GM12878 (cell line): ENCODE data around the gene KDM5C. TPM values are rescaled to one million over a fixed set of nuclear protein-coding genes. Genes with fewer than 3 reads are reported as not detected.

ENCODE experiments used
- CREM ChIP-seq: IDR thresholded peaks from 2 replicates; pipeline ENCODE4 v1.6.1; 2014; ENCODE audit warnings: antibody characterized with exemption, low read depth
- GATAD2B ChIP-seq: fragments of 450-650 bp; conservative IDR thresholded peaks from 2 replicates; pipeline ENCODE4 v1.6.1; 2017; ENCODE audit warnings: low read depth, mild to moderate bottlenecking, moderate library complexity
- SKIL ChIP-seq: fragments of 450-650 bp; IDR thresholded peaks from 2 replicates; pipeline ENCODE4 v1.6.1; 2017; ENCODE audit warnings: mild to moderate bottlenecking, low read depth, inconsistent platforms; ENCODE audit not compliant: poor library complexity, severe bottlenecking
- TARDBP ChIP-seq: IDR thresholded peaks from 2 replicates; pipeline ENCODE4 v1.6.1; 2016; ENCODE audit warnings: borderline replicate concordance
- ZNF217 ChIP-seq: fragments of 450-650 bp; IDR thresholded peaks from 2 replicates; pipeline ENCODE4 v1.6.1; 2017; ENCODE audit warnings: antibody characterized with exemption, mild to moderate bottlenecking
- microRNA-seq: library from miRNA; unstranded; fragments of <30 nt; microRNA quantifications from one replicate; pipeline ENCODE4, GENCODE V29; 2018
- polyA plus RNA-seq, 11 experiments: library from polyadenylated mRNA; depleted of rRNA in 4 of 11; unstranded in 6 of 11; stranded (reverse) in 5 of 11; fragments of >200 nt; fragmentation: Nextera tagmentation in 4 of 11; fragmentation: Illumina TruSeq in 1 of 11; extraction: Ambion mirVana in 4 of 11; extraction: Trizol in 1 of 11; gene quantifications; 1 replicate in 1 of 11; 2 replicates in 10 of 11; pipeline versions ENCODE4 v1.2.1 to v1.2.3, GENCODE V29; 2011 to 2016; ENCODE audit warnings: inconsistent platforms in 2 of 11, missing spikeins in 2 of 11, low read depth in 1 of 11
- small RNA-seq: library from RNA; depleted of rRNA; stranded (forward); fragments of <200 nt; gene quantifications from one replicate; pipeline ENCODE3, GENCODE V24; 2014
- total RNA-seq, 4 experiments: library from RNA; depleted of rRNA in 3 of 4; stranded (reverse); fragments of >200 nt in 3 of 4; fragmentation: Illumina TruSeq in 1 of 4; extraction: Trizol in 1 of 4; gene quantifications; 2 replicates each; pipeline versions ENCODE4 v1.2.1 to v1.2.3, GENCODE V29; 2013 to 2021
- TF ChIP-seq, protein P1 (sequence below): IDR thresholded peaks from 2 replicates; pipeline ENCODE4 v1.6.1; 2012; ENCODE audit warnings: improper control_type of control experiment, low read depth, low read length; ENCODE audit not compliant: insufficient replicate concordance
- TF ChIP-seq, protein P2 (sequence below): fragments of 450-650 bp; IDR thresholded peaks from 2 replicates; pipeline ENCODE4 v1.6.1; 2017; ENCODE audit warnings: mild to moderate bottlenecking
- TF ChIP-seq, protein P3 (sequence below): IDR thresholded peaks from 2 replicates; pipeline ENCODE4 v1.6.1; 2012; ENCODE audit warnings: low read depth, low read length, improper control_type of control experiment

The KDM5C gene
- total and polyA plus RNA-seq, 10 of the 15 experiments (the other 5 are each of a cell fraction or from before 2014, with no cell fraction given) = 1.5 to 110 (median 53.0) TPM

DNA sequence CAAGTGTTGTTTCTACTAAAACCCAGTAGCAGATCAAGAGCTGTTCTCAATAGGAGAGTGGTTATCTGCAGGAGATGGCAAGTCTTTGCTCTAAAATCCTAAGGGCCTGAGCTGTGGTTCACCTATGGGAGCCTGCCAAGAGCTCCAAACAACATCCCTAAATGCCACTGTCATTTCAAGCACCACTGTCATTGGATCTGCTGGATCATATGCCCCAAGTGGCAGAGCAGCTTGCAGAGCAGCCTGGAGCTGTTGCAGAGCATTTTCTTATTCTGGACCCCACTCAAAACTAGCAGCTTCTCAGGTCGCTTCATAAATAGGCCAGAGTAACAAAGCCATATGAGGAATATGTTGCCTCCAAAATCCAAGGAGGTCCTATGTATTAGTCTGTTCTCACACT lies 71.4 kb downstream of the KDM5C start (continued):
- TF ChIP-seq, protein P1, sequence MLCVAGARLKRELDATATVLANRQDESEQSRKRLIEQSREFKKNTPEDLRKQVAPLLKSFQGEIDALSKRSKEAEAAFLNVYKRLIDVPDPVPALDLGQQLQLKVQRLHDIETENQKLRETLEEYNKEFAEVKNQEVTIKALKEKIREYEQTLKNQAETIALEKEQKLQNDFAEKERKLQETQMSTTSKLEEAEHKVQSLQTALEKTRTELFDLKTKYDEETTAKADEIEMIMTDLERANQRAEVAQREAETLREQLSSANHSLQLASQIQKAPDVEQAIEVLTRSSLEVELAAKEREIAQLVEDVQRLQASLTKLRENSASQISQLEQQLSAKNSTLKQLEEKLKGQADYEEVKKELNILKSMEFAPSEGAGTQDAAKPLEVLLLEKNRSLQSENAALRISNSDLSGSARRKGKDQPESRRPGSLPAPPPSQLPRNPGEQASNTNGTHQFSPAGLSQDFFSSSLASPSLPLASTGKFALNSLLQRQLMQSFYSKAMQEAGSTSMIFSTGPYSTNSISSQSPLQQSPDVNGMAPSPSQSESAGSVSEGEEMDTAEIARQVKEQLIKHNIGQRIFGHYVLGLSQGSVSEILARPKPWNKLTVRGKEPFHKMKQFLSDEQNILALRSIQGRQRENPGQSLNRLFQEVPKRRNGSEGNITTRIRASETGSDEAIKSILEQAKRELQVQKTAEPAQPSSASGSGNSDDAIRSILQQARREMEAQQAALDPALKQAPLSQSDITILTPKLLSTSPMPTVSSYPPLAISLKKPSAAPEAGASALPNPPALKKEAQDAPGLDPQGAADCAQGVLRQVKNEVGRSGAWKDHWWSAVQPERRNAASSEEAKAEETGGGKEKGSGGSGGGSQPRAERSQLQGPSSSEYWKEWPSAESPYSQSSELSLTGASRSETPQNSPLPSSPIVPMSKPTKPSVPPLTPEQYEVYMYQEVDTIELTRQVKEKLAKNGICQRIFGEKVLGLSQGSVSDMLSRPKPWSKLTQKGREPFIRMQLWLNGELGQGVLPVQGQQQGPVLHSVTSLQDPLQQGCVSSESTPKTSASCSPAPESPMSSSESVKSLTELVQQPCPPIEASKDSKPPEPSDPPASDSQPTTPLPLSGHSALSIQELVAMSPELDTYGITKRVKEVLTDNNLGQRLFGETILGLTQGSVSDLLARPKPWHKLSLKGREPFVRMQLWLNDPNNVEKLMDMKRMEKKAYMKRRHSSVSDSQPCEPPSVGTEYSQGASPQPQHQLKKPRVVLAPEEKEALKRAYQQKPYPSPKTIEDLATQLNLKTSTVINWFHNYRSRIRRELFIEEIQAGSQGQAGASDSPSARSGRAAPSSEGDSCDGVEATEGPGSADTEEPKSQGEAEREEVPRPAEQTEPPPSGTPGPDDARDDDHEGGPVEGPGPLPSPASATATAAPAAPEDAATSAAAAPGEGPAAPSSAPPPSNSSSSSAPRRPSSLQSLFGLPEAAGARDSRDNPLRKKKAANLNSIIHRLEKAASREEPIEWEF = no peak
- TF ChIP-seq GATAD2B (no peak), CREM (no peak), TARDBP (no peak), SKIL (no peak), ZNF217 (no peak)
- TF ChIP-seq, protein P2, sequence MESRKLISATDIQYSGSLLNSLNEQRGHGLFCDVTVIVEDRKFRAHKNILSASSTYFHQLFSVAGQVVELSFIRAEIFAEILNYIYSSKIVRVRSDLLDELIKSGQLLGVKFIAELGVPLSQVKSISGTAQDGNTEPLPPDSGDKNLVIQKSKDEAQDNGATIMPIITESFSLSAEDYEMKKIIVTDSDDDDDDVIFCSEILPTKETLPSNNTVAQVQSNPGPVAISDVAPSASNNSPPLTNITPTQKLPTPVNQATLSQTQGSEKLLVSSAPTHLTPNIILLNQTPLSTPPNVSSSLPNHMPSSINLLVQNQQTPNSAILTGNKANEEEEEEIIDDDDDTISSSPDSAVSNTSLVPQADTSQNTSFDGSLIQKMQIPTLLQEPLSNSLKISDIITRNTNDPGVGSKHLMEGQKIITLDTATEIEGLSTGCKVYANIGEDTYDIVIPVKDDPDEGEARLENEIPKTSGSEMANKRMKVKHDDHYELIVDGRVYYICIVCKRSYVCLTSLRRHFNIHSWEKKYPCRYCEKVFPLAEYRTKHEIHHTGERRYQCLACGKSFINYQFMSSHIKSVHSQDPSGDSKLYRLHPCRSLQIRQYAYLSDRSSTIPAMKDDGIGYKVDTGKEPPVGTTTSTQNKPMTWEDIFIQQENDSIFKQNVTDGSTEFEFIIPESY = no peak
- TF ChIP-seq, protein P3, sequence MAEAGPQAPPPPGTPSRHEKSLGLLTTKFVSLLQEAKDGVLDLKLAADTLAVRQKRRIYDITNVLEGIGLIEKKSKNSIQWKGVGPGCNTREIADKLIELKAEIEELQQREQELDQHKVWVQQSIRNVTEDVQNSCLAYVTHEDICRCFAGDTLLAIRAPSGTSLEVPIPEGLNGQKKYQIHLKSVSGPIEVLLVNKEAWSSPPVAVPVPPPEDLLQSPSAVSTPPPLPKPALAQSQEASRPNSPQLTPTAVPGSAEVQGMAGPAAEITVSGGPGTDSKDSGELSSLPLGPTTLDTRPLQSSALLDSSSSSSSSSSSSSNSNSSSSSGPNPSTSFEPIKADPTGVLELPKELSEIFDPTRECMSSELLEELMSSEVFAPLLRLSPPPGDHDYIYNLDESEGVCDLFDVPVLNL = no peak
- TF ChIP-seq, all 136 proteins: peak for 0

Small RNAs within 50 kb of the gene (microRNA-seq; reads per million reads assigned to microRNA genes)
- gene MIR6894 (4.0 reads per million, percentile 23 among the genes with 10 or more reads in this experiment), gene MIR6895 (0.56 reads per million)

Small RNAs within 50 kb of the gene (small RNA-seq; reads per million reads assigned to genes)
- not detected for gene AL139396.1
- 0.31 reads per million for gene MIR6894
- 0.20 reads per million for gene MIR6895

Other genes starting within 250 kb of the KDM5C start
- gene GPR173, start 176.4 kb downstream of the KDM5C start, total RNA-seq (2014; rRNA removed) = 0.06 and 0.27 TPM in 2 replicates
- gene GPR173, start 176.4 kb downstream of the KDM5C start, total RNA-seq (2014; rRNA removed; fragmentation: Illumina TruSeq; extraction: Trizol) = 0.04 and 0.05 TPM in 2 replicates
- 0.10 and 0.11 TPM in 2 replicates for gene GPR173, start 176.4 kb downstream of the KDM5C start, total RNA-seq (2021)
- gene GPR173, start 176.4 kb downstream of the KDM5C start, polyA plus RNA-seq (2011; rRNA removed) = 0.10 and 0.14 TPM in 2 replicates
- gene GPR173, start 176.4 kb downstream of the KDM5C start, polyA plus RNA-seq (2014; fragmentation: Illumina TruSeq; extraction: Trizol) = 0.13 TPM in 2 replicates
- not detected for gene GPR173, start 176.4 kb downstream of the KDM5C start, polyA plus RNA-seq (2014; fragmentation: Nextera tagmentation; extraction: Ambion mirVana)
- gene GPR173, start 176.4 kb downstream of the KDM5C start, polyA plus RNA-seq (2014; rRNA removed) = 0.05 and 0.24 TPM in 2 replicates
- not detected for gene GPR173, start 176.4 kb downstream of the KDM5C start, polyA plus RNA-seq (2016; fragmentation: Nextera tagmentation; extraction: Ambion mirVana)
- gene TSPYL2, start 142.8 kb downstream of the KDM5C start, total RNA-seq (2014; rRNA removed) = 12.8 and 13.4 TPM in 2 replicates
- 12.3 and 12.9 TPM in 2 replicates for gene TSPYL2, start 142.8 kb downstream of the KDM5C start, total RNA-seq (2014; rRNA removed; fragmentation: Illumina TruSeq; extraction: Trizol)
- gene TSPYL2, start 142.8 kb downstream of the KDM5C start, total RNA-seq (2021) = 16.0 and 16.1 TPM in 2 replicates
- gene TSPYL2, start 142.8 kb downstream of the KDM5C start, polyA plus RNA-seq (2011; rRNA removed) = 19.9 and 20.1 TPM in 2 replicates
- gene TSPYL2, start 142.8 kb downstream of the KDM5C start, polyA plus RNA-seq (2014; fragmentation: Illumina TruSeq; extraction: Trizol) = 24.6 and 29.5 TPM in 2 replicates
- 1 to 10 TPM in 1 of 2 experiments, under 1 TPM in 1; 0.53 to 1.8 TPM for gene TSPYL2, start 142.8 kb downstream of the KDM5C start, polyA plus RNA-seq (2014; fragmentation: Nextera tagmentation; extraction: Ambion mirVana)
- 19.7 and 20.0 TPM in 2 replicates for gene TSPYL2, start 142.8 kb downstream of the KDM5C start, polyA plus RNA-seq (2014; rRNA removed)
- 10 to 100 TPM; 13.3 to 15.6 TPM for gene TSPYL2, start 142.8 kb downstream of the KDM5C start, polyA plus RNA-seq (2016; fragmentation: Nextera tagmentation; extraction: Ambion mirVana)
- 7.0 and 8.6 TPM in 2 replicates for gene KANTR, start 131.1 kb downstream of the KDM5C start, total RNA-seq (2014; rRNA removed)
- 8.5 and 9.8 TPM in 2 replicates for gene KANTR, start 131.1 kb downstream of the KDM5C start, total RNA-seq (2014; rRNA removed; fragmentation: Illumina TruSeq; extraction: Trizol)
- 5.3 and 6.0 TPM in 2 replicates for gene KANTR, start 131.1 kb downstream of the KDM5C start, total RNA-seq (2021)
- 14.8 and 21.1 TPM in 2 replicates for gene KANTR, start 131.1 kb downstream of the KDM5C start, polyA plus RNA-seq (2011; rRNA removed)
- gene KANTR, start 131.1 kb downstream of the KDM5C start, polyA plus RNA-seq (2014; fragmentation: Illumina TruSeq; extraction: Trizol) = 6.0 and 7.5 TPM in 2 replicates
- gene KANTR, start 131.1 kb downstream of the KDM5C start, polyA plus RNA-seq (2014; fragmentation: Nextera tagmentation; extraction: Ambion mirVana) = 1 to 10 TPM in 1 of 2 experiments, under 1 TPM in 1; 1.00 to 1.1 TPM
- 5.1 and 5.4 TPM in 2 replicates for gene KANTR, start 131.1 kb downstream of the KDM5C start, polyA plus RNA-seq (2014; rRNA removed)
- gene KANTR, start 131.1 kb downstream of the KDM5C start, polyA plus RNA-seq (2016; fragmentation: Nextera tagmentation; extraction: Ambion mirVana) = 1 to 10 TPM; 4.5 to 4.6 TPM
- gene IQSEC2, start 56.4 kb upstream of the KDM5C start, total RNA-seq (2014; rRNA removed) = not detected in 2 replicates
- gene IQSEC2, start 56.4 kb upstream of the KDM5C start, total RNA-seq (2014; rRNA removed; fragmentation: Illumina TruSeq; extraction: Trizol) = not detected in 2 replicates
- gene IQSEC2, start 56.4 kb upstream of the KDM5C start, total RNA-seq (2021) = 0.08 and 0.23 TPM in 2 replicates
- 0.04 TPM in 1 of 2 replicates, not detected in the other for gene IQSEC2, start 56.4 kb upstream of the KDM5C start, polyA plus RNA-seq (2011; rRNA removed)
- gene IQSEC2, start 56.4 kb upstream of the KDM5C start, polyA plus RNA-seq (2014; fragmentation: Illumina TruSeq; extraction: Trizol) = 0.07 TPM in 1 of 2 replicates, not detected in the other
- under 1 TPM; 0.04 to 0.11 TPM for gene IQSEC2, start 56.4 kb upstream of the KDM5C start, polyA plus RNA-seq (2014; fragmentation: Nextera tagmentation; extraction: Ambion mirVana)
- gene IQSEC2, start 56.4 kb upstream of the KDM5C start, polyA plus RNA-seq (2014; rRNA removed) = 0.01 and 0.22 TPM in 2 replicates
- under 1 TPM in 1 of 2 experiments, not detected in 1; 0.04 TPM for gene IQSEC2, start 56.4 kb upstream of the KDM5C start, polyA plus RNA-seq (2016; fragmentation: Nextera tagmentation; extraction: Ambion mirVana)
- gene SMC1A, start 197.4 kb upstream of the KDM5C start, total RNA-seq (2014; rRNA removed) = 50.2 and 59.1 TPM in 2 replicates
- 63.1 and 69.4 TPM in 2 replicates for gene SMC1A, start 197.4 kb upstream of the KDM5C start, total RNA-seq (2014; rRNA removed; fragmentation: Illumina TruSeq; extraction: Trizol)
- 127 and 141 TPM in 2 replicates for gene SMC1A, start 197.4 kb upstream of the KDM5C start, total RNA-seq (2021)
- gene SMC1A, start 197.4 kb upstream of the KDM5C start, polyA plus RNA-seq (2011; rRNA removed) = 63.0 and 81.2 TPM in 2 replicates
- 128 and 134 TPM in 2 replicates for gene SMC1A, start 197.4 kb upstream of the KDM5C start, polyA plus RNA-seq (2014; fragmentation: Illumina TruSeq; extraction: Trizol)
- gene SMC1A, start 197.4 kb upstream of the KDM5C start, polyA plus RNA-seq (2014; fragmentation: Nextera tagmentation; extraction: Ambion mirVana) = 10 to 100 TPM; 25.6 to 29.6 TPM
- 74.8 and 82.0 TPM in 2 replicates for gene SMC1A, start 197.4 kb upstream of the KDM5C start, polyA plus RNA-seq (2014; rRNA removed)
- gene SMC1A, start 197.4 kb upstream of the KDM5C start, polyA plus RNA-seq (2016; fragmentation: Nextera tagmentation; extraction: Ambion mirVana) = 100 to 1,000 TPM; 157 to 158 TPM
- gene RIBC1, start 197.7 kb upstream of the KDM5C start, total RNA-seq (2014; rRNA removed) = 0.33 and 0.56 TPM in 2 replicates
- gene RIBC1, start 197.7 kb upstream of the KDM5C start, total RNA-seq (2014; rRNA removed; fragmentation: Illumina TruSeq; extraction: Trizol) = 0.32 and 0.40 TPM in 2 replicates
- 0.43 and 0.49 TPM in 2 replicates for gene RIBC1, start 197.7 kb upstream of the KDM5C start, total RNA-seq (2021)
- gene RIBC1, start 197.7 kb upstream of the KDM5C start, polyA plus RNA-seq (2011; rRNA removed) = 0.30 and 0.50 TPM in 2 replicates
- gene RIBC1, start 197.7 kb upstream of the KDM5C start, polyA plus RNA-seq (2014; fragmentation: Illumina TruSeq; extraction: Trizol) = 0.21 and 0.73 TPM in 2 replicates
- under 1 TPM; 0.22 to 0.61 TPM for gene RIBC1, start 197.7 kb upstream of the KDM5C start, polyA plus RNA-seq (2014; fragmentation: Nextera tagmentation; extraction: Ambion mirVana)
- gene RIBC1, start 197.7 kb upstream of the KDM5C start, polyA plus RNA-seq (2014; rRNA removed) = 0.36 and 0.94 TPM in 2 replicates
- gene RIBC1, start 197.7 kb upstream of the KDM5C start, polyA plus RNA-seq (2016; fragmentation: Nextera tagmentation; extraction: Ambion mirVana) = 1 to 10 TPM in 1 of 2 experiments, under 1 TPM in 1; 0.51 to 1.0 TPM
- gene HSD17B10, start 209.2 kb upstream of the KDM5C start, total RNA-seq (2014; rRNA removed) = 192 and 195 TPM in 2 replicates
- 133 and 144 TPM in 2 replicates for gene HSD17B10, start 209.2 kb upstream of the KDM5C start, total RNA-seq (2014; rRNA removed; fragmentation: Illumina TruSeq; extraction: Trizol)
- gene HSD17B10, start 209.2 kb upstream of the KDM5C start, total RNA-seq (2021) = 165 and 179 TPM in 2 replicates
- gene HSD17B10, start 209.2 kb upstream of the KDM5C start, polyA plus RNA-seq (2011; rRNA removed) = 136 and 243 TPM in 2 replicates
- gene HSD17B10, start 209.2 kb upstream of the KDM5C start, polyA plus RNA-seq (2014; fragmentation: Illumina TruSeq; extraction: Trizol) = 134 and 174 TPM in 2 replicates
- gene HSD17B10, start 209.2 kb upstream of the KDM5C start, polyA plus RNA-seq (2014; fragmentation: Nextera tagmentation; extraction: Ambion mirVana) = 100 to 1,000 TPM in 1 of 2 experiments, 10 to 100 TPM in 1; 43.7 to 114 TPM
- gene HSD17B10, start 209.2 kb upstream of the KDM5C start, polyA plus RNA-seq (2014; rRNA removed) = 200 and 205 TPM in 2 replicates
- gene HSD17B10, start 209.2 kb upstream of the KDM5C start, polyA plus RNA-seq (2016; fragmentation: Nextera tagmentation; extraction: Ambion mirVana) = 100 to 1,000 TPM; 281 to 313 TPM